Ureter (tissue), 1 donor: ENCODE results near the gene S100PBP. TPM values are rescaled to one million over a fixed set of nuclear protein-coding genes. Genes with fewer than 3 reads are reported as not detected.
A peak's percentile ranks its signal among the peaks of the same experiment; 100 is the strongest.
"Not testable (repeated sequence)": the region's sequence is repeated elsewhere in the genome, so short reads cannot be mapped to it uniquely, and the experiment has no call there.

ENCODE experiments used
- DNase-seq: peaks from one replicate; pipeline ENCODE4 v3.0.0-alpha.2; 2020; ENCODE audit warnings: low spot score
- total RNA-seq: library from RNA; stranded (reverse); gene quantifications from one replicate; pipeline ENCODE4 v1.2.4, GENCODE V29; 2023
- donor health status: DM: yes; HTN: yes; CAD: no.

The S100PBP gene
- total RNA-seq, 1 donor from 2014 or later: 41.0 TPM

DNA sequence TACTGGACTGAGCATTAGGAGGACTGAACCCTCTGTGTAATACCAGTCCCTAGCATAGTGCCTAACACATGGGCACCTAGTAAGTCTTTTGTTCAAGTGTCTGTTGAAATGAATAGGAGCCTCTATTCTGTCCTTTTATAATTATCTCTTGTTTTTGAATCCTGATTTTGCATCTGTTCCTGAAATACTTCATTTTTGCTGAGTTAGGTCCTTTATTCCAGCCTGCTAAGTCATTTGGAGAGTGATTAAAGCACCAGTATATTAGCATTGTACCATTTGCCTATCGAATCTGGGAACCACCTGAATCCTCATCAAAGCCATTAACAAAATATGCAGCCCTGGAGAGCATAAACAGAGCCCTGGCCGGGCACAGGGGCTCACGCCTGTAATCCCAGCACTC lies 32.6 kb upstream of the S100PBP start:
- DNase-seq: no peak

- no peak for DNase-seq
Observed at GRCh38 chr1:32786856-32787255, 30.6 kb upstream of the S100PBP start.

DNA sequence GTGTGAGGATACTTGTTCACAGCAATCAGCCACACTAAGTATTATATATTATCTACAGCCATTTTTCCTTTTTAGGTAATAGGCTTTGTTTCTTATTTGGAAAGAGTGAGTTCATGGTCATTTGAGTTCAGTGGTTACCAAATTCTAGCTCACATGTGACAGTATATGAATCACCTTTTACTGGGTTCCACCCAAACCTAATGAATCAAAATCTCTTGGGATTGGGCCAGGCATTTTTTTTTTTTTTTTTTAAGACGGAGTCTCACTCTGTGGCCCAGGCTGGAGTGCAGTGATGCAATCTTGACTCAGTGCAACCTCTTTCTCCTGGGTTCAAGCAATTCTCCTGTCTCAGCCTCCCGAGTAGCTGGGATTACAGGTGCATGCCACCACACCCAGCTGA lies 28.1 kb upstream of the S100PBP start:
- not testable (repeated sequence) for DNase-seq

DNA sequence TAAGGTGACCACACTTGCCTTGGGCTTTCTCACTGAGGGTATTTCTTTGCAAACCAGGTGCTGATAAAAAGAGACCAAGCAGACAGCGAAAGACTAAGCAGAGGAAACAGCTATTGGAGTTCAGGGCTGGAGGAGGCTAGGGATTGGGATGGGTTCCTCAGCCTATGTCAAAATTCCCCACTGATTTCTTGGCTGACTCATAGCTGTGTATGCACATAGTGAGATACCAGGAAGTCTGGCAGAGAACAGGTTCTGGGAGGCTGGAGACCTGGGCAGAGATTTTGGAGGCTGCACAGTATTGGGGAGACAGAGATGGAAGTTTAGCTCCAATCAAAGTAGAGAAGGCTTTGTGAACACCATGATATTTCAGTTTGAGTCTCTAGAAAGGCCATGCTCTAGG lies 25.6 kb upstream of the S100PBP start:
- DNase-seq: no peak

- DNase-seq: not testable (repeated sequence)
Observed at GRCh38 chr1:32795763-32796162, 21.7 kb upstream of the S100PBP start.

DNA sequence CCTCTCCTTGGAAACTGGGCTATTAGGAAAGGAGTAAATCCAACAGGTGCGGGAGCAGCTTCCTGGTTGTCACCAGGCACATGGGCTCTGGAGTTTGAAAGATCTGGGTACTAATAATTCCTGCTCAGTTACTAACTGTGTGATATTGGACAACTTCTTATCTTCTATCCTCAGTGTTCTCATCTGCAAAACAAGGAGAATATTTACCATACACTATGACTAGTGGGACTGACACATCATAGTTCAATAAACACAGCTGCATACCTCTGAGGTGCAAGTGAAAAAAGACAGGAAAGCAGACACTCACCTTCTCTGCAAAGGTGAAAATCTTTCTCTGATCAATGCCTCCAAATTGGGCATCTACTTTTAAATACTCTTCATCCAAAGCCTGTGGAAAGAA lies 20.0 kb upstream of the S100PBP start:
- DNase-seq: no peak

DNA sequence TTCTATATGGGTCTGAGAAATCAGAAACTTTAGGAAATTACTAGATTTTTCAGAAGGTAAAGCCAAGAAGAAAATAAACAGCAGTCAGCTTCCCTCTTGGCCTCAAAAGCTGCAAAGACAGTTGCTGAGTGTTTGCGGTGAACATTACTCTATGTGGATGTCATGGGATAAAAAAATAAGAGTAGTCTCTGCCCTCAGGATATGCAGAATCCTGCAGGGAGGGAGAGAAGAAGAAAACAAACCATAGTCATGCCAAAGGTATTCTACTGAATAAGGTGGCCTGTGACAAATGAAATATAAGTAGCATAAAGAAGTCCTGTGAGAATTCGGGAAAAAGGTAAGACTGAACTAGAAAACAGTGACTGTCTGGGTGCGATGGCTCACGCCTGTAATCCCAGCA lies 19.3 kb upstream of the S100PBP start:
- DNase-seq: no peak

DNA sequence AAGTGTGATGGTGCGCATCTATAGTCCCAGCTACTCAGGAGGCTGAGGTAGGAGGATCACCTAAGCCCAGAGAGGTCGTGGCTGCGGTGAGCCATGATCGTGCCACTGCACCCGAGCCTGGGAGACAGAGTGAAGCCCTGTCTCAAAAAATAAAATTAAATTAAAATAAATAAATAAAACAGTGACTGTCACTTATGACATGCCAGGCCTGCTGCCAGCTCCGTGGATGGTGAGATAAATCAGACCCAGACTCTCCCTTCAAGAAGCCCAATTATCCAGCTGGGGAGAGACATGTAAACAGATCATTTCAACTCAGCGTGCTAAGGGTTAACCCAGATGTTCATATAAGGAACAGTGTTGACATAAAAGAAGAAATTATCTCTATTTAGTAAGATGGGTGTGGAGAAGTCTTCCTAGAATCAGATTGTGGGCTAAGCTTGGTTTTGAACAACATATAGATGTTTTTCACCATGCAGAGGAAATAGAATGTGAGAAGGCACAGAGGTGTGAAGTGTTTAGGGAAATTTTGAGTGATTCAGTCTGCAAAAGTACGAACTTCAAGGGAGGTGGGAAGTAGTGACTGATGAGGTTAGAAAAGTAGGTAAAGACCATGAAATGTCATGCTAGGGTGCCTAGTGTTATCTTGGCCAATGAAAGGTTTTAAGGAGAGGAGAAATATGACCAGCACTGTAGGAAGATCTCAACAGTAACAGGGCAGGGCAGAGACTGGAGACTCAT lies 18.6 kb upstream of the S100PBP start:
- DNase-seq: no peak

DNA sequence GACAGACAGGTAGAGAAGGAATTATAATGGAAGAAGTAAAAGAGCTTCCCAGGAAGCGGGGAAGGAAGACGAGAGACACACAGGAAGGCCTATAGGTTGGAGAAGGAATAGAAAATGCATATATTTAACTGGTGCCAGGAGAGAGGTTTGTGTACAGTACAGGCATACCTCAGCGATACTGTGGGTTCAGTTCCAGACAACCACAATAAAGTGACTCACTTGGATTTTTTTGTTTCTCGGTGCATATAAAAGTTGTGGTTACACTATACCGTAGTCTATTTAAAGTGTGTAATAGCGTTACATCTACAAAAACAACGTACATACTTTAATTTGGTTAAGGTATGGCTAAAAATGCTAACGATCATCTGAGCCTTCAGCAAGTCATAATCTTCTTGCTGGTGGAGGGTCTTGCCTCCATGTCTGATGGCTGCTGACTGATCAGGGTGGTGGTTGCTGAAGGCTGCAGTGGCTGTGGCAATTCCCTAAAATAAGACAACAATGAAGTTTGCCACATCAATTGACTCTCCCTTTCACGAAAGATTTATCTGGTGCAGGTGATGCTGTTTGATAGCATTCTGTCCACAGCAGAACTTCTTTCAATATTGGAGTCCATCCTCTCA lies 16.2 kb upstream of the S100PBP start:
- DNase-seq: no peak

DNA sequence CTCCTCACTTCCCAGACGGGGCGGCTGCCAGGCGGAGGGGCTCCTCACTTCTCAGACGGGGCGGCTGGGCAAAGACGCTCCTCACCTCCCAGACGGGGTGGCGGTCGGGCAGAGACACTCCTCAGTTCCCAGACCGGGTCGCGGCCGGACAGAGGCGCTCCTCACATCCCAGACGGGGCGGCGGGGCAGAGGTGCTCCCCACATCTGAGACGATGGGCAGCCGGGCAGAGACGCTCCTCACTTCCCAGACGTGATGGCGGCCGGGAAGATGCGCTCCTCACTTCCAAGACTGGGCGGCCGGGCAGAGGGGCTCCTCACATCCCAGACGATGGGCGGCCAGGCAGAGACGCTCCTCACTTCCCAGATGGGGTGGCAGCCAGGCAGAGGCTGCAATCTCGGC lies 13.0 kb upstream of the S100PBP start:
- not testable (repeated sequence) for DNase-seq

- no peak for DNase-seq
Observed at GRCh38 chr1:32806290-32806689, 11.2 kb upstream of the S100PBP start.

DNA sequence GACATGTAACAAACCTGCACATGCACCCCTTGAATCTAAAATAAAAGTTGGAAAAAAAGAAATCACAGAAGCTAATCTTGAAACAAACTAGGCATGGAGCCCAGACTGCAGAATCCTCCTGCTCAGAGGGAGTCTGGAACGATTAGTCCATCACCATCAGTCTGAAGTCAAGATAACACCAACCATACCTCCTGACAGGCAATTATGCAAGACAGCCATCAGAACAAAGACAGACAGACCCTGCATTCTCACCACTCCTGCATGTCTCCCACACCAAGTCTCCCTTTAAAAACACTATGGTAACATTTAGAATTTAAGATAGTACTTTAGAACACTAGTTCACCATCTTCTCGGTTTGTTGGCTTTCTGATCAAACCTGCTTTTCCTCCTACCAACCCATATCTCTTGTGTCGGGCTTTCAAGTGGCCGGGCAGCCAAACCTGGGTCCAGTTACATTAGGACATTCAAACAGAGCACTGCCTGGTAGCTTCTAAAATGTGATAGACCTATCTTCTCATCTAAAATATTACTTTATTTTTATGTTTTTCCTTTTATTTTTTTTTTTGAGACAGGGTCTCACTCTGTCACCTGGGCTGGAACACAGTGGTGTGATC lies 10.4 kb upstream of the S100PBP start:
- no peak for DNase-seq

- DNase-seq: no peak
Observed at GRCh38 chr1:32808580-32808979, 8.9 kb upstream of the S100PBP start.

- DNase-seq: no peak
Observed at GRCh38 chr1:32810358-32810757, 7.1 kb upstream of the S100PBP start.

DNA sequence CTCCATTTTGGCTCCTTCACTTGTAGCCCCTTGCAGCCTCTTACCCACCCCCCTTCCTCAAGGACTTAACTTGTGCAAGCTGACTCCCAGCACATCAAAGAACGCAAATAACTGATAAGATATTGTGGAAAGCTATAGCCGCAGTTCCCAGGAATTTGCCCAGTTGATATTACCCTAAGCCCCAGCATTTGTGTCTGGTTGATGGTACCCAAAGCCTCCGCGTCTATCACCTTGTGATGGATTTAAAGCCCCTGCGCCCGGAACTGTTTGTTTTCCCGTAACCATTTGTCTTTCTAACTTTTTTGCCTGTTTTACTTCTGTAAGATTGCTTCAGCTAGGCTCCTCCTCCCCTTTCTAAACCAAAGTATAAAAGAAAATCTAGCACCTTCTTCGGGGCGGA lies 6.2 kb upstream of the S100PBP start:
- no peak for DNase-seq

GRCh38 chr1:32811917-32812316 lies 5.5 kb upstream of the S100PBP start:
- DNase-seq: no peak

DNA sequence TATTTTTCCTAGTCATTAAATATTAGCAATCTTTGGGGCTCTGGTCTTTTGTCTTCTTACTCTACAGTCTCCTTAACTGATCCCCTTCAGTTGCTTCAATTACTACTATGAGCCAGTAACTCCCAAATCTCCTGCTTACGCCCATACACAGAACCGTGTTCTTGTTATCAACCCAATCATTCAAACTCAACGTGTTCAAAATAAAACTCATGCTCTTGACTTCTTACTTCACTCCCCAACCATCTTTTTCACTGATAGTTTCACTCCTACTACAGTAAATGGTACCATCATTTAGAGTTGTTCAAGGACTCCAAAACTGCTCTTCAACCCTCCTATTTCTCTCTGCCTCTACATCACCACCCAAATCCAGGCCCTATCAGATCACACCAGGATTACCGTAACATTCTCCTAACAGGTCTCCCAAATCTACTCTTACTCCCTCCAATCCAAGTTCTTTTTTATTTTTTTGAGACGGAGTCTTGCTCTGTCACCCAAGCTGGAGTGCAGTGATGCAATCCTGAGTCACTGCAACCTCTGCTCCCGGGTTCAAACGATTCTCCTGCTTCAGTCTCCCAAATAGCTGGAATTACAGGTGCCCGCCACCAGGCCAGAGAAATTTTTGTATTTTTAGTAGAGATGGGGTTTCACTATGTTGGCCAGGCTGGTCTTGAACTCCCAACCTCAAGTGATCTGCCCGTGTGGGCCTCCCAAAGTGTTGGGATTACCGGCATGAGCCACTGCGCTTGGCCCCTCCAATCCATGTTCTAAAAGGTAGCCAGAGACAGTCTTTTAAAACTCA lies 3.3 kb upstream of the S100PBP start:
- DNase-seq: no peak

DNA sequence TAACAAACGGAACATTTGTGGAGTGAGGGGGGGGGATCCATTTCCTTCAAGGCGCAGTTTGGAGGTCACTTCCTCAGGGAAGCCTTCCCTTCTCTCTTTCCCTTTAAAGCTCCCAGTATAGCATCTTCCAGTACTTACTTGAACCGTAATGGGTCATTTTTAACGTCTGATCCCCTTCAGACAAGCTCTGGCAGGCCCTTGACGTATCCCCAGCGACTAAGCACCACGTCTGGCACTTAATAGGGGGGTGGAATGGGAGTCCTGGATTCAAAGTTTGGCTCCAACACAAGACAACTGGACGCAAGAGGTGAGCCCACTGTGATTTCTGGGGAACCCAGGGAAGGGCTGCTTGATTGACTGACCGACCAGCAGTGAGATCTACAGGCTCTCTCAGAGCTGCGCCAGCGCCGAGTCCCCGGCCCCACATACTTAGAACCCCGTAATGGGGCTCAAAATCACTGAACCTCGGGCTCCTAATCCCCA lies 736 bp upstream of the S100PBP start:
- no peak for DNase-seq

DNA sequence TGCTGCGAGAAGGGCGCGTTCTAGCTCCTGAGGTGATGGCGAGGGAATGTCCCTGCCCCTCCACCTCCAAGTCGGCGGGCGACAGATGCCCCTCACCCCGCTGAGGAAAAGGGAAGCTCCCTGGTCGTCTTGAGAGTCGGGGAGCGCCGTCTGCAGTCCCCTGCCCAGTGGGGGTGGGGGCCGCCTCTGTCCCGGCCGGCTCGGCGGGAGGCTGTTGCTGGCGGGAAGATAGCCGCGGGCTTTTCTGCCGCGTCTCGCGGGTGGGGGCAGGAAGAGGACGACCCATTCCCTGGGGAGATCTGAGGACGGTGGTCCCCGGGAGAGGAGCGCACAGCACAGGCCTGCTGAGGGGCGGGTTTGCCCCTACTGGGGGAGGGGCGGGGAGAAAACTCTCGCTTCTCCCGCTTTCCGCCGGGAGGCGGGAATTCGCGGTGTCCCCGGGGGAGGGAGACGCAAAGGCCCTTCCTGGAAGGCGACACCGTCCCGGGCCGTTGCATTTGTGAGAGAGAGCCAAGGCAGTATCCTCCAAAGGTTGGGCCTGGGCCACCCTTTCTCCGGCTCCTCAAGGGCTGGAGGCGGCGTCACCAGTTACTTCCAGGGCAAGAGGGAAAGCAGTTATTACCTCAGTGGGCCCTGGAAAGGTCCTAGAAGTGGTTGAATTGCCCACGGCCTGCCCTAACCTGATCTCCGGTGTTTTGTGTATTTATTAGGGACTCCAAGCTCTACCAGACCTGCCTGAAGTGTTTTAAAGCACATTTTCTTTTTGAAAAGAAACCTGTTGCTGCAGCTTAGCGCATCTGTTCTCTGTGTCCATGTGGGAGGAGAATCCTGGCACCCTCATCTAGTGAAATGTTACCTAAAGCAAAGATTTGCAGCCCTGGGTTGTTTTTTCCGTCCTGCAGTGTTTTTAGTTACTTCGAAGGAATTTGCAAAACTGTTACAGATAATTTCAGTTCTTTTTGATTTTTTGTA lies 648 bp downstream of the S100PBP start:
- peak; percentile 78 for DNase-seq

DNA sequence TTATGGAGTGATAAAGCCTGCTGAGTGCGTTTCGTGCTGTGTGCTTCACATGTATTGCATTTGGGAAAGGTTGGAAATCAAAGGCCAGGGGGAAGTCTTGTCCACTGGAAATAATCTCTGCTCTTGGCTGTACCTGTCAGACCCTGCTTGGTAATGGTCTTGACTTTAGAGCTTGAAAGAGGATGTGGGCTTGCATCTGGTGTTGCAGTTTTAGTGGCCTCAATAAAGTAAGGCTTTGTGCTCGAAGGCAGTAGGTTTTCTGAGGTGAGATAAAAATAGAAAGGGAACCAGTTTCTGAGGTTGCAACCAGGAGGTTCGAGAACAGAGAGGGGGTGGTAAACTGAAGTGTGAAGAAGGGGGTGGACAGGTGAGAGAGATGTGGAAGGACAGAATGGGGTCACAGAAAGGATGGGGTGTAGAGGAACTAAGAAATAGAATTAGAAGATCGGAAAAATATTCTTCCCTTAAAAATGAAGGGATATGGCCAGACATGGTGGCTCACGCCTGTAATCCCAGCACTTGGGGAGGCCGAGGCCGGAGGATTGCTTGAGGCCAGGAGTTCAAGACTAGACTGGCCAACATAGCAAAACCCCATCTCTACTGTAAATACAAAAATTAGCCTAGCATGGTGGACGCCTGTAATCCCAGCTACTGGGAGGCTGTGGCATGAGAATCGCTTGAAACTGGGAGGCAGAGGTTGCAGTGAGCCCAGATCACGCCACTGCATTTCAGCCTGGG lies 1.5 kb downstream of the S100PBP start:
- DNase-seq: no peak
